ENCODE data around the gene POU3F1.
"Not testable (repeated sequence)": the region's sequence is repeated elsewhere in the genome, so short reads cannot be mapped to it uniquely, and the experiment has no call there.

The POU3F1 gene

GRCh38 chr1:38045401-38046332 is 926 bp downstream of the POU3F1 start:
- Histone ChIP-seq H3K27me3 (ENCODE audit: low read depth, low read length) (peaks cover 57% of the 10 kb centered on the region), H3K36me3 (ENCODE audit: control insufficient read depth in 1 of 2, insufficient read depth in 2 of 2, low read length in 2 of 2) (no peaks in the 10 kb centered on the region), H3K27ac (ENCODE audit: low read length) (no peak overlapping the region), H3K9me3 (ENCODE audit: control insufficient read depth in 1 of 2, low read length in 2 of 2) (no peaks in the 10 kb centered on the region), H3K4me1 (ENCODE audit: control insufficient read depth in 1 of 2, insufficient read depth in 2 of 2, low read length in 2 of 2) (peaks cover 4 to 28% of the 10 kb centered on the region in 2 donors), H3K4me3 (ENCODE audit: low read depth in 1 of 2, low read length in 2 of 2) (peak overlapping the region in 1 of 2 donors; percentile 25)

GRCh38 chr1:38044221-38045215 is 2.1 kb downstream of the POU3F1 start:
- Histone ChIP-seq H3K36me3 (ENCODE audit: control insufficient read depth in 1 of 2, insufficient read depth in 2 of 2, low read length in 2 of 2) (no peaks in the 10 kb centered on the region), H3K27me3 (ENCODE audit: low read depth, low read length) (peaks cover 66% of the 10 kb centered on the region), H3K4me1 (ENCODE audit: control insufficient read depth in 1 of 2, insufficient read depth in 2 of 2, low read length in 2 of 2) (peaks cover 4 to 28% of the 10 kb centered on the region in 2 donors), H3K9me3 (ENCODE audit: control insufficient read depth in 1 of 2, low read length in 2 of 2) (no peaks in the 10 kb centered on the region), H3K4me3 (ENCODE audit: low read depth in 1 of 2, low read length in 2 of 2) (peak overlapping the region in 1 of 2 donors; percentile 9), H3K27ac (ENCODE audit: low read length) (no peak overlapping the region)

GRCh38 chr1:38043036-38043747 is 3.4 kb downstream of the POU3F1 start:
- Histone ChIP-seq H3K36me3 (ENCODE audit: control insufficient read depth in 1 of 2, insufficient read depth in 2 of 2, low read length in 2 of 2) (no peaks in the 10 kb centered on the region), H3K4me1 (ENCODE audit: control insufficient read depth in 1 of 2, insufficient read depth in 2 of 2, low read length in 2 of 2) (peaks cover 4 to 28% of the 10 kb centered on the region in 2 donors), H3K27me3 (ENCODE audit: low read depth, low read length) (peaks cover 64% of the 10 kb centered on the region), H3K9me3 (ENCODE audit: control insufficient read depth in 1 of 2, low read length in 2 of 2) (no peaks in the 10 kb centered on the region), H3K4me3 (ENCODE audit: low read depth in 1 of 2, low read length in 2 of 2) (no peak overlapping the region), H3K27ac (ENCODE audit: low read length) (no peak overlapping the region)

- H3K27ac ChIP-seq (ENCODE audit: low read length): no peak overlapping the region
- no peaks in the 10 kb centered on the region for H3K36me3 ChIP-seq (ENCODE audit: control insufficient read depth in 1 of 2, insufficient read depth in 2 of 2, low read length in 2 of 2)
- H3K4me1 ChIP-seq (ENCODE audit: control insufficient read depth in 1 of 2, insufficient read depth in 2 of 2, low read length in 2 of 2): peaks cover 0 to 18% of the 10 kb centered on the region in 2 donors
- H3K9me3 ChIP-seq (ENCODE audit: control insufficient read depth in 1 of 2, low read length in 2 of 2): no peaks in the 10 kb centered on the region
- peaks cover 55% of the 10 kb centered on the region for H3K27me3 ChIP-seq (ENCODE audit: low read depth, low read length)
- H3K4me3 ChIP-seq (ENCODE audit: low read depth in 1 of 2, low read length in 2 of 2): no peak overlapping the region
Measured at GRCh38 chr1:38041936-38042834, 4.4 kb downstream of the POU3F1 start.

- Histone ChIP-seq H3K4me3 (ENCODE audit: low read depth in 1 of 2, low read length in 2 of 2) (no peak overlapping the region), H3K9me3 (ENCODE audit: control insufficient read depth in 1 of 2, low read length in 2 of 2) (no peaks in the 10 kb centered on the region), H3K36me3 (ENCODE audit: control insufficient read depth in 1 of 2, insufficient read depth in 2 of 2, low read length in 2 of 2) (no peaks in the 10 kb centered on the region), H3K4me1 (ENCODE audit: control insufficient read depth in 1 of 2, insufficient read depth in 2 of 2, low read length in 2 of 2) (peaks cover 0 to 5% of the 10 kb centered on the region in 2 donors), H3K27ac (ENCODE audit: low read length) (no peak overlapping the region), H3K27me3 (ENCODE audit: low read depth, low read length) (peaks cover 45% of the 10 kb centered on the region)
Measured at GRCh38 chr1:38039331-38040088, 7.1 kb downstream of the POU3F1 start.

GRCh38 chr1:38038861-38039260 is 7.7 kb downstream of the POU3F1 start:
- Histone ChIP-seq H3K27ac (ENCODE audit: low read length) (no peak overlapping the region), H3K36me3 (ENCODE audit: control insufficient read depth in 1 of 2, insufficient read depth in 2 of 2, low read length in 2 of 2) (no peaks in the 10 kb centered on the region), H3K4me1 (ENCODE audit: control insufficient read depth in 1 of 2, insufficient read depth in 2 of 2, low read length in 2 of 2) (no peaks in the 10 kb centered on the region), H3K27me3 (ENCODE audit: low read depth, low read length) (peaks cover 38% of the 10 kb centered on the region), H3K9me3 (ENCODE audit: control insufficient read depth in 1 of 2, low read length in 2 of 2) (no peaks in the 10 kb centered on the region), H3K4me3 (ENCODE audit: low read depth in 1 of 2, low read length in 2 of 2) (no peak overlapping the region)

- Histone ChIP-seq H3K4me3 (ENCODE audit: low read depth in 1 of 2, low read length in 2 of 2) (no peak overlapping the region), H3K4me1 (ENCODE audit: control insufficient read depth in 1 of 2, insufficient read depth in 2 of 2, low read length in 2 of 2) (no peaks in the 10 kb centered on the region), H3K36me3 (ENCODE audit: control insufficient read depth in 1 of 2, insufficient read depth in 2 of 2, low read length in 2 of 2) (no peaks in the 10 kb centered on the region), H3K9me3 (ENCODE audit: control insufficient read depth in 1 of 2, low read length in 2 of 2) (no peaks in the 10 kb centered on the region), H3K27ac (ENCODE audit: low read length) (no peak overlapping the region), H3K27me3 (ENCODE audit: low read depth, low read length) (peaks cover 25% of the 10 kb centered on the region)
Measured at GRCh38 chr1:38037221-38037939, 9.2 kb downstream of the POU3F1 start.

- no peak overlapping the region for H3K4me3 ChIP-seq (ENCODE audit: low read depth in 1 of 2, low read length in 2 of 2)
- no peaks in the 10 kb centered on the region for H3K9me3 ChIP-seq (ENCODE audit: control insufficient read depth in 1 of 2, low read length in 2 of 2)
- peaks cover 7 to 10% of the 10 kb centered on the region in 2 donors for H3K4me1 ChIP-seq (ENCODE audit: control insufficient read depth in 1 of 2, insufficient read depth in 2 of 2, low read length in 2 of 2)
- peaks cover 6% of the 10 kb centered on the region for H3K27me3 ChIP-seq (ENCODE audit: low read depth, low read length)
- H3K27ac ChIP-seq (ENCODE audit: low read length): no peak overlapping the region
- H3K36me3 ChIP-seq (ENCODE audit: control insufficient read depth in 1 of 2, insufficient read depth in 2 of 2, low read length in 2 of 2): no peaks in the 10 kb centered on the region
Measured at GRCh38 chr1:38034871-38035270, 11.7 kb downstream of the POU3F1 start.

- H3K36me3 ChIP-seq (ENCODE audit: control insufficient read depth in 1 of 2, insufficient read depth in 2 of 2, low read length in 2 of 2); H3K4me3 ChIP-seq (ENCODE audit: low read depth in 1 of 2, low read length in 2 of 2); H3K27ac ChIP-seq (ENCODE audit: low read length); H3K9me3 ChIP-seq (ENCODE audit: control insufficient read depth in 1 of 2, low read length in 2 of 2); H3K27me3 ChIP-seq (ENCODE audit: low read depth, low read length): not testable (repeated sequence)
- H3K4me1 ChIP-seq (ENCODE audit: control insufficient read depth in 1 of 2, insufficient read depth in 2 of 2, low read length in 2 of 2): peaks cover 16 to 25% of the 10 kb centered on the region in 2 donors
Measured at GRCh38 chr1:38032992-38033391, 13.6 kb downstream of the POU3F1 start.

Measured in muscle layer of duodenum (tissue), 2 donors.